ENCODE results near the gene DTYMK. TPM values are rescaled to one million over a fixed set of nuclear protein-coding genes. Genes with fewer than 3 reads are reported as not detected.

DTYMK gene
- total RNA-seq, 3 donors from 2014 or later (not counting 1 experiment from before 2014, with no cell fraction given), result 15.4 to 17.5 (median 15.6) TPM

DNA sequence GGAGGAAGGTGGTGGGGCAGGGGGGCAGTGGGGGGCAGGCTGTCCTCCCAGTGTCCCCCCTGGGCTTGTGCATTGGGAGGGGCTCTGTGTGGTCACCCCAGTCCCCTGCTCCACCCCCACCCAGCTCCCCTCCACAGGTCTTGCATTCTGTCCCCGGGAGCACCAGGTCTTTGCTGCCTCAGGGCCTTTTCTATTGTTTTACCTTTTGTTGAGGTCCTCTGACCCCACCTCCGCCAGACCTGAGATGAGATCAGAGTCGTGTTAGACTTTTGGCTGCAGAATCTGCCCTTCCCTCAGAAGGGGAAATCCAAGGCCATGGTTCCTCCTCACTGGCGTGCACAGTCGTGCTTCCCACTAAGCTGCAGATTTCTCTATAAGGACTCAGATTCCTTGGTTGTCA lies 28.3 kb downstream of the DTYMK start:
- 89% methylated on average over 5 of the region's 5 CpGs for WGBS (ENCODE audit: insufficient coverage)
- no peak for ATAC-seq
- Mint-ChIP-seq H3K27ac (no peak overlapping the region), H3K4me3 (no peak overlapping the region), H3K4me1 (no peaks in the 10 kb centered on the region), H3K36me3 (no peaks in the 10 kb centered on the region), H3K9me3 (no peaks in the 10 kb centered on the region), H3K27me3 (ENCODE audit: low read depth in 2 of 2) (no peaks in the 10 kb centered on the region)
- DNase-seq, result no peak
- peaks cover 48% of the 10 kb centered on the region for H3K36me3 ChIP-seq (ENCODE audit: control insufficient read depth, insufficient read depth, low read length)
- H3K4me1 ChIP-seq (ENCODE audit: control insufficient read depth, insufficient read depth, low read length), result no peaks in the 10 kb centered on the region
- H3K9me3 ChIP-seq (ENCODE audit: control insufficient read depth, insufficient read depth, low read length), result no peaks in the 10 kb centered on the region
- H3K4me3 ChIP-seq (ENCODE audit: low read length), result no peak overlapping the region
- H3K27me3 ChIP-seq (ENCODE audit: control insufficient read depth, insufficient read depth, low read length), result no peaks in the 10 kb centered on the region
- no peak overlapping the region for H3K27ac ChIP-seq (ENCODE audit: low read length)
- TF ChIP-seq, protein P1, sequence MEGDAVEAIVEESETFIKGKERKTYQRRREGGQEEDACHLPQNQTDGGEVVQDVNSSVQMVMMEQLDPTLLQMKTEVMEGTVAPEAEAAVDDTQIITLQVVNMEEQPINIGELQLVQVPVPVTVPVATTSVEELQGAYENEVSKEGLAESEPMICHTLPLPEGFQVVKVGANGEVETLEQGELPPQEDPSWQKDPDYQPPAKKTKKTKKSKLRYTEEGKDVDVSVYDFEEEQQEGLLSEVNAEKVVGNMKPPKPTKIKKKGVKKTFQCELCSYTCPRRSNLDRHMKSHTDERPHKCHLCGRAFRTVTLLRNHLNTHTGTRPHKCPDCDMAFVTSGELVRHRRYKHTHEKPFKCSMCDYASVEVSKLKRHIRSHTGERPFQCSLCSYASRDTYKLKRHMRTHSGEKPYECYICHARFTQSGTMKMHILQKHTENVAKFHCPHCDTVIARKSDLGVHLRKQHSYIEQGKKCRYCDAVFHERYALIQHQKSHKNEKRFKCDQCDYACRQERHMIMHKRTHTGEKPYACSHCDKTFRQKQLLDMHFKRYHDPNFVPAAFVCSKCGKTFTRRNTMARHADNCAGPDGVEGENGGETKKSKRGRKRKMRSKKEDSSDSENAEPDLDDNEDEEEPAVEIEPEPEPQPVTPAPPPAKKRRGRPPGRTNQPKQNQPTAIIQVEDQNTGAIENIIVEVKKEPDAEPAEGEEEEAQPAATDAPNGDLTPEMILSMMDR (IDR thresholded peaks at IDR 0.05), result no peak
- intact Hi-C loops (cut with micrococcal nuclease), result no loop called here

DNA sequence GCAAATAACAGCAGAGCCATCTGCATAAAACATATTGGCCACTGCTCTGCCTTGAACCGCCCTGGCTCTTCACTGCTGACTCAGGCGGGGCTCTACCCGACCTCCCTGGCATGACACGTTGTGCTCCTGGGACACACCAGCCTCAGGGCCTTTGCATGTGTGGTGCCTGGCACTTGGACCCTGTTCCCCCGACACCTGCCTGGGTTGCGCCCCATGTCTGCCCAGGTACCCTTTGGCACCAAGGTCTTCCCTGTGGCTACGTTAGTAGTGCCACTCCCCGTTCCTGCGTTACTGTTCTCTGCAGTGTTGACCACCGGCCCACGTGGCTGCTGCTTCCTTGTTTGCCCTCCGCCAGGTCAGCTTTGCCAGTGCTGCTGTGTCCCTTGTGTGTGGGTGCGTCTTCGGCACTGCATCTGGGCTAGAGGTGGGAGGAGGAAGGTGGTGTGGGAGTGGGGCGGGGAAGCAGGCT lies 28.8 kb downstream of the DTYMK start:
- Mint-ChIP-seq H3K4me1 (no peaks in the 10 kb centered on the region), H3K9me3 (no peaks in the 10 kb centered on the region), H3K4me3 (no peak overlapping the region), H3K27ac (no peak overlapping the region), H3K36me3 (no peaks in the 10 kb centered on the region), H3K27me3 (ENCODE audit: low read depth in 2 of 2) (no peaks in the 10 kb centered on the region)
- TF ChIP-seq, protein P1 (IDR thresholded peaks at IDR 0.05), result no peak
- peaks cover 52% of the 10 kb centered on the region for H3K36me3 ChIP-seq (ENCODE audit: control insufficient read depth, insufficient read depth, low read length)
- H3K27me3 ChIP-seq (ENCODE audit: control insufficient read depth, insufficient read depth, low read length), result no peaks in the 10 kb centered on the region
- WGBS (ENCODE audit: insufficient coverage), result 92% methylated on average over 15 of the region's 15 CpGs
- no peak for ATAC-seq
- H3K4me1 ChIP-seq (ENCODE audit: control insufficient read depth, insufficient read depth, low read length), result no peaks in the 10 kb centered on the region
- intact Hi-C loops (cut with micrococcal nuclease), result no loop called here
- H3K4me3 ChIP-seq (ENCODE audit: low read length), result no peak overlapping the region
- H3K9me3 ChIP-seq (ENCODE audit: control insufficient read depth, insufficient read depth, low read length), result no peaks in the 10 kb centered on the region
- H3K27ac ChIP-seq (ENCODE audit: low read length), result no peak overlapping the region
- no peak for DNase-seq

DNA sequence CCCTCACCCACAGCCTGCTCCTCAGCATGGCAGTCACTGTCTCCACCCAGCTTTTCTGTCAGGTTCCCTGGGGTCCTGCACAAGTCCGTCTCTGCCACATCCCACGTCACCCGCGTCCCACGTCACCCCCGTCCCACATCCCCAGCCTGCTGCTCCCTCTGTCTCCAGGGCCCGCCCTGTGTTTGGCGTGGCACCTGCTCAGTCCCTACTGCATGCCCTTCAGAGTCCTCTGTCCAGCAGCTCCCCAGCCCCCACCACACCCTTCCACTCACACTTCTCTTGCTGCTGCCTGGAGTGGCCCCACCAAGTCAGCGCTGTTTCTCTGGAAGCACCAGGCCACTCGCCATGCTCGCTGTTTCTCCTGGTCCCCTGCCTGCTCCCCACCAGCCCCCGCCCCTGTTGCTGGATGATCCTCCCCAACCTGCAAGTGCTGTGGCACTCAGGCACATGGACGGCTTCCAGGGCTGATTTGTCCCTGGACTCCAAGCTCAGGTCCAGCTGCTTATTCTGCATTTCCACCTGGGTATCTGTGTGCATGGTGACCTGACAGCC lies 30.3 kb downstream of the DTYMK start:
- Histone ChIP-seq H3K4me1 (ENCODE audit: control insufficient read depth, insufficient read depth, low read length) (no peaks in the 10 kb centered on the region), H3K27me3 (ENCODE audit: control insufficient read depth, insufficient read depth, low read length) (no peaks in the 10 kb centered on the region), H3K4me3 (ENCODE audit: low read length) (no peak overlapping the region), H3K9me3 (ENCODE audit: control insufficient read depth, insufficient read depth, low read length) (no peaks in the 10 kb centered on the region), H3K36me3 (ENCODE audit: control insufficient read depth, insufficient read depth, low read length) (peaks cover 66% of the 10 kb centered on the region), H3K27ac (ENCODE audit: low read length) (no peak overlapping the region)
- ATAC-seq (no peak), DNase-seq (no peak)
- TF ChIP-seq, protein P1 (IDR thresholded peaks at IDR 0.05), result no peak
- Mint-ChIP-seq H3K27ac (no peak overlapping the region), H3K36me3 (peaks cover 4% of the 10 kb centered on the region), H3K4me3 (no peak overlapping the region), H3K9me3 (no peaks in the 10 kb centered on the region), H3K27me3 (ENCODE audit: low read depth in 2 of 2) (no peaks in the 10 kb centered on the region), H3K4me1 (peaks cover 0 to 1% of the 10 kb centered on the region in 2 donors)
- intact Hi-C loops (cut with micrococcal nuclease), result no loop called here
- WGBS (ENCODE audit: insufficient coverage), result 97% methylated on average over 13 of the region's 13 CpGs

All from natural killer cell (primary cell).